ENCODE data around the gene EIF2D. TPM values are rescaled to one million over a fixed set of nuclear protein-coding genes. Genes with fewer than 3 reads are reported as not detected.

Gene EIF2D
- total and polyA plus RNA-seq, 4 donors, result 14.7 to 30.0 (median 22.1) TPM

- no peaks in the 10 kb centered on the region for H3K9me3 ChIP-seq (ENCODE audit: control insufficient read depth in 4 of 4, low read length in 3 of 4)
- no peaks in the 10 kb centered on the region for H3K36me3 ChIP-seq (ENCODE audit: control insufficient read depth in 4 of 4, insufficient read depth in 3 of 4, low read depth in 1 of 4, low read length in 3 of 4)
- no peak overlapping the region for H3K4me3 ChIP-seq (ENCODE audit: low read depth in 1 of 3, low read length in 3 of 3)
- H3K27ac ChIP-seq (ENCODE audit: low read depth in 1 of 2, low read length in 2 of 2), result no peak overlapping the region
- H3K27me3 ChIP-seq (ENCODE audit: control insufficient read depth in 4 of 4, insufficient read depth in 4 of 4, low read length in 3 of 4), result no peaks in the 10 kb centered on the region
- H3K4me1 ChIP-seq (ENCODE audit: control insufficient read depth in 4 of 4, insufficient read depth in 4 of 4, low read length in 3 of 4), result peaks cover 0 to 4% (median 0%) of the 10 kb centered on the region in 4 donors
- WGBS, result 93% methylated on average over 7 of the region's 7 CpGs
- DNase-seq (ENCODE audit: low spot score), result no peak
- no peak overlapping the region for H3K9ac ChIP-seq (ENCODE audit: low read depth in 1 of 2, low read length in 2 of 2)
- TF ChIP-seq ZBTB33 (IDR thresholded peaks at IDR 0.05) (no peak), HNF4G (IDR thresholded peaks at IDR 0.05) (no peak), ATF3 (IDR thresholded peaks at IDR 0.05) (no peak), GABPA (IDR thresholded peaks at IDR 0.05 in 1 of 2, conservative IDR thresholded peaks at IDR 0.05 in 1 of 2) (no peak), EGR1 (IDR thresholded peaks at IDR 0.05; ENCODE audit: low read depth in 2 of 2) (no peak)
Measured at GRCh38 chr1:206653715-206654459, 41.6 kb upstream of the EIF2D start.

GRCh38 chr1:206651958-206652890 lies 40.0 kb upstream of the EIF2D start:
- no peaks in the 10 kb centered on the region for H3K27me3 ChIP-seq (ENCODE audit: control insufficient read depth in 4 of 4, insufficient read depth in 4 of 4, low read length in 3 of 4)
- no peak for DNase-seq (ENCODE audit: low spot score)
- H3K36me3 ChIP-seq (ENCODE audit: control insufficient read depth in 4 of 4, insufficient read depth in 3 of 4, low read depth in 1 of 4, low read length in 3 of 4), result peaks cover 0 to 7% (median 4%) of the 10 kb centered on the region in 4 donors
- H3K27ac ChIP-seq (ENCODE audit: low read depth in 1 of 2, low read length in 2 of 2), result no peak overlapping the region
- H3K4me1 ChIP-seq (ENCODE audit: control insufficient read depth in 4 of 4, insufficient read depth in 4 of 4, low read length in 3 of 4), result no peaks in the 10 kb centered on the region
- H3K4me3 ChIP-seq (ENCODE audit: low read depth in 1 of 3, low read length in 3 of 3), result no peak overlapping the region
- no peaks in the 10 kb centered on the region for H3K9me3 ChIP-seq (ENCODE audit: control insufficient read depth in 4 of 4, low read length in 3 of 4)
- 95% methylated on average over 5 of the region's 5 CpGs for WGBS
- TF ChIP-seq SP1 (IDR thresholded peaks at IDR 0.05) (no peak), NR2F2 (IDR thresholded peaks at IDR 0.05) (no peak), ATF3 (IDR thresholded peaks at IDR 0.05) (no peak), MAX (IDR thresholded peaks at IDR 0.05) (no peak), ZBTB33 (IDR thresholded peaks at IDR 0.05) (no peak), EGR1 (IDR thresholded peaks at IDR 0.05; ENCODE audit: low read depth in 2 of 2) (no peak), YY1 (IDR thresholded peaks at IDR 0.05) (no peak), JUND (IDR thresholded peaks at IDR 0.05) (no peak), RXRA (IDR thresholded peaks at IDR 0.05) (no peak), HNF4A (conservative IDR thresholded peaks at IDR 0.05) (no peak), CTCF (IDR thresholded peaks at IDR 0.05; ENCODE audit: low read depth, low read length, missing input control) (no peak), HNF4G (IDR thresholded peaks at IDR 0.05) (no peak), FOXA2 (IDR thresholded peaks at IDR 0.05) (no peak), RAD21 (IDR thresholded peaks at IDR 0.05) (no peak)
- H3K9ac ChIP-seq (ENCODE audit: low read depth in 1 of 2, low read length in 2 of 2), result no peak overlapping the region
